OCI-M2 (cell line): Measurements from ENCODE around the gene HSP90AA1.

Experiments
- DNase-seq: peaks from one replicate; lab custom pipeline; 2025; ENCODE audit not compliant: unreplicated experiment; lab: John Stamatoyannopoulos, UW

Gene HSP90AA1

GRCh38 chr14:102043251-102044025, 43.4 kb downstream of the HSP90AA1 start:
- no peak for DNase-seq

- DNase-seq = no peak
Measured at GRCh38 chr14:102042699-102043098, 44.1 kb downstream of the HSP90AA1 start.

GRCh38 chr14:102040153-102040552, 46.7 kb downstream of the HSP90AA1 start:
- no peak for DNase-seq

GRCh38 chr14:102039157-102039556, 47.7 kb downstream of the HSP90AA1 start:
- no peak for DNase-seq

GRCh38 chr14:102037686-102038085, 49.2 kb downstream of the HSP90AA1 start:
- DNase-seq = no peak

GRCh38 chr14:102035914-102036313, 50.9 kb downstream of the HSP90AA1 start:
- no peak for DNase-seq

GRCh38 chr14:102034301-102034700, 52.5 kb downstream of the HSP90AA1 start:
- DNase-seq = no peak

- no peak for DNase-seq
Measured at GRCh38 chr14:102033241-102033640, 53.6 kb downstream of the HSP90AA1 start.
